H1 (cell line): Measurements from ENCODE around the gene LMNTD2. TPM values are rescaled to one million over a fixed set of nuclear protein-coding genes. Genes with fewer than 3 reads are reported as not detected.

Source experiments
- CTCF ChIA-PET: fragments of 300-600 bp; sonication (Branson Sonifier 250); formaldehyde crosslinking; loops from one replicate; lab custom pipeline; 2021; ENCODE audit not compliant: partially characterized antibody; lab: Charles Lee
- POLR2A ChIA-PET: fragments of 300-600 bp; sonication (Branson Sonifier 250); formaldehyde crosslinking; loops from one replicate; lab custom pipeline; 2021; ENCODE audit warnings: inconsistent platforms; ENCODE audit not compliant: partially characterized antibody; lab: Charles Lee
- DNase-seq, 2 experiments: peaks; one replicate each; pipeline versions ENCODE4 v3.0.0 to v3.0.0-alpha.2; 2010 to 2022; ENCODE audit warnings: low spot score in 2 of 2, low read depth in 1 of 2, mixed read lengths in 1 of 2
- FAIRE-seq: peaks from 2 replicates; lab custom pipeline; 2011; peaks lifted over from hg19 to GRCh38; lab: Jason Lieb, UNC
- H2AFZ ChIP-seq: 2 replicates; pipeline ENCODE4 v1.8.1; 2012; ENCODE audit warnings: low read length, inconsistent platforms
- H2AK5ac ChIP-seq: 2 replicates; pipeline ENCODE4 v1.6.1; 2013; ENCODE audit warnings: low read depth, low read length
- H2BK120ac ChIP-seq: replicated peaks from 2 replicates; pipeline ENCODE3; 2013; ENCODE audit warnings: low read depth, low read length, inconsistent platforms
- H2BK12ac ChIP-seq: 2 replicates; pipeline ENCODE4 v1.6.1; 2013; ENCODE audit warnings: low read depth, low read length
- H2BK15ac ChIP-seq: 2 replicates; pipeline ENCODE4 v1.6.1; 2013; ENCODE audit warnings: low read length
- H2BK20ac ChIP-seq: 2 replicates; pipeline ENCODE4 v1.6.1; 2013; ENCODE audit warnings: low read length
- H2BK5ac ChIP-seq: 2 replicates; pipeline ENCODE4 v1.6.1; 2013; ENCODE audit warnings: low read depth, low read length
- H3K14ac ChIP-seq: 2 replicates; pipeline ENCODE4 v1.6.1; 2013; ENCODE audit warnings: inconsistent platforms; ENCODE audit not compliant: insufficient read length
- H3K18ac ChIP-seq: 2 replicates; pipeline ENCODE4 v1.6.1; 2013; ENCODE audit warnings: low read length; ENCODE audit errors: extremely low read depth
- H3K23ac ChIP-seq: 2 replicates; pipeline ENCODE4 v1.6.1; 2013; ENCODE audit warnings: inconsistent platforms; ENCODE audit not compliant: insufficient read length
- H3K23me2 ChIP-seq: 2 replicates; pipeline ENCODE4 v1.6.1; 2013; ENCODE audit warnings: low read depth, low read length
- H3K27ac ChIP-seq: 2 replicates; pipeline ENCODE4 v1.6.1; 2011; ENCODE audit warnings: low read depth, low read length, inconsistent platforms
- H3K27me3 ChIP-seq, 4 experiments: replicated peaks in 1 of 4; 1 replicate in 1 of 4; 2 replicates in 3 of 4; pipeline versions ENCODE4 v1.6.1 to v1.8.1; 2011 to 2013; ENCODE audit warnings: low read length in 3 of 4, mild to moderate bottlenecking in 3 of 4, inconsistent platforms in 2 of 4, mixed read lengths in 2 of 4, moderate library complexity in 1 of 4; ENCODE audit not compliant: control insufficient read depth in 3 of 4, insufficient read depth in 3 of 4; ENCODE audit errors: extremely low read depth in 1 of 4
- H3K36me3 ChIP-seq, 4 experiments: 2 replicates each; pipeline versions ENCODE4 v1.6.1 to v1.8.1; 2011 to 2013; ENCODE audit warnings: mild to moderate bottlenecking in 4 of 4, low read length in 3 of 4, moderate library complexity in 2 of 4, control low read depth in 1 of 4, inconsistent platforms in 1 of 4; ENCODE audit not compliant: insufficient read depth in 4 of 4, control insufficient read depth in 2 of 4
- H3K4ac ChIP-seq: replicated peaks from 2 replicates; pipeline ENCODE3; 2013; ENCODE audit warnings: low read length, low read depth, mixed read lengths, inconsistent platforms; ENCODE audit not compliant: insufficient read length
- H3K4me1 ChIP-seq, 4 experiments: replicated peaks in 1 of 4; 1 replicate in 1 of 4; 2 replicates in 3 of 4; pipeline versions ENCODE4 v1.6.1 to v1.8.1; 2011 to 2013; ENCODE audit warnings: low read length in 3 of 4, inconsistent platforms in 2 of 4, mixed read lengths in 1 of 4; ENCODE audit not compliant: insufficient read depth in 4 of 4, control insufficient read depth in 3 of 4
- H3K4me2 ChIP-seq, 2 experiments: 2 replicates each; pipeline versions ENCODE4 v1.6.1 to v1.8.1; 2011 to 2013; ENCODE audit warnings: low read depth in 2 of 2, low read length in 2 of 2, control low read depth in 1 of 2, inconsistent platforms in 1 of 2, mild to moderate bottlenecking in 1 of 2; ENCODE audit not compliant: insufficient read depth in 1 of 2
- H3K4me3 ChIP-seq, 4 experiments: fragments of 200-600, 300-600 bp in 1 of 4; sonication (generic), shearing (Covaris generic), sonication (Bioruptor Twin) in 1 of 4; 2 replicates each; pipeline versions ENCODE4 v1.5.1 to v1.8.1; 2011 to 2016; ENCODE audit warnings: low read length in 4 of 4, low read depth in 3 of 4, control low read depth in 2 of 4, inconsistent platforms in 2 of 4, mild to moderate bottlenecking in 2 of 4, mixed read lengths in 1 of 4, moderate library complexity in 1 of 4; ENCODE audit not compliant: insufficient read depth in 2 of 4; ENCODE audit errors: extremely low read depth in 1 of 4
- H3K56ac ChIP-seq: replicated peaks from 2 replicates; pipeline ENCODE3; 2013; ENCODE audit warnings: low read depth, mild to moderate bottlenecking, mixed read lengths, low read length, inconsistent platforms; ENCODE audit not compliant: insufficient read length
- H3K79me1 ChIP-seq: 2 replicates; pipeline ENCODE4 v1.6.1; 2013; ENCODE audit warnings: low read depth, low read length, control low read depth
- H3K79me2 ChIP-seq, 2 experiments: 2 replicates each; pipeline versions ENCODE4 v1.6.1 to v1.8.1; 2012 to 2013; ENCODE audit warnings: low read length in 2 of 2, mild to moderate bottlenecking in 2 of 2, inconsistent platforms in 1 of 2; ENCODE audit not compliant: insufficient read depth in 2 of 2, control insufficient read depth in 1 of 2
- H3K9ac ChIP-seq, 4 experiments: replicated peaks in 1 of 4; 1 replicate in 1 of 4; 2 replicates in 3 of 4; pipeline versions ENCODE4 v1.6.1 to v1.8.1; 2011 to 2013; ENCODE audit warnings: low read depth in 3 of 4, low read length in 3 of 4, control low read depth in 2 of 4, mild to moderate bottlenecking in 2 of 4, moderate library complexity in 2 of 4, inconsistent platforms in 1 of 4; ENCODE audit errors: extremely low read depth in 1 of 4
- H3K9me3 ChIP-seq, 2 experiments: 2 replicates each; pipeline versions ENCODE4 v1.6.1 to v1.8.1; 2012 to 2013; ENCODE audit warnings: mild to moderate bottlenecking in 2 of 2, moderate library complexity in 2 of 2, control low read depth in 1 of 2, inconsistent platforms in 1 of 2, low read depth in 1 of 2, low read length in 1 of 2, mixed read lengths in 1 of 2; ENCODE audit not compliant: insufficient read depth in 2 of 2
- H4K20me1 ChIP-seq, 2 experiments: replicated peaks in 1 of 2; 2 replicates each; pipeline versions ENCODE3 to v1.8.1; 2011 to 2013; ENCODE audit warnings: inconsistent platforms in 2 of 2, low read length in 2 of 2, mild to moderate bottlenecking in 1 of 2; ENCODE audit not compliant: insufficient read depth in 2 of 2, control insufficient read depth in 1 of 2
- H4K5ac ChIP-seq: 2 replicates; pipeline ENCODE4 v1.6.1; 2013; ENCODE audit warnings: low read length, low read depth, mixed read lengths, inconsistent platforms; ENCODE audit not compliant: insufficient read length
- H4K8ac ChIP-seq: 2 replicates; pipeline ENCODE4 v1.8.0; 2013; ENCODE audit warnings: mild to moderate bottlenecking, moderate library complexity, low read length, inconsistent platforms; ENCODE audit not compliant: insufficient read depth; ENCODE audit errors: extremely low read depth
- H4K91ac ChIP-seq: replicated peaks from 2 replicates; pipeline ENCODE3; 2013; ENCODE audit warnings: low read length, mixed read lengths, inconsistent platforms; ENCODE audit not compliant: insufficient read length
- CBX5 ChIP-seq: fragments of 300-800, 300-1000 bp; sonication (generic); IDR thresholded peaks from 2 replicates; pipeline ENCODE4 v1.7.1; 2016; ENCODE audit warnings: antibody characterized with exemption, low read length, low read depth
- EP300 ChIP-seq, 2 experiments: IDR thresholded peaks; 1 replicate in 1 of 2; 2 replicates in 1 of 2; pipeline ENCODE4 v1.6.1; 2011 to 2012; ENCODE audit warnings: low read depth in 2 of 2, low read length in 2 of 2, mild to moderate bottlenecking in 2 of 2, borderline replicate concordance in 1 of 2, inconsistent platforms in 1 of 2, moderate library complexity in 1 of 2
- FOSL1 ChIP-seq: IDR thresholded peaks from 2 replicates; pipeline ENCODE4 v1.6.1; 2011; ENCODE audit warnings: mild to moderate bottlenecking, low read depth, low read length, moderate library complexity; ENCODE audit not compliant: insufficient read depth
- MAFK ChIP-seq: IDR thresholded peaks from 2 replicates; pipeline ENCODE4 v1.6.1; 2012; ENCODE audit warnings: low read depth, mild to moderate bottlenecking, improper control_type of control experiment, low read length
- MAX ChIP-seq: IDR thresholded peaks from 2 replicates; pipeline ENCODE4 v1.6.1; 2012; ENCODE audit warnings: inconsistent platforms
- RAD21 ChIP-seq, 2 experiments: IDR thresholded peaks in 1 of 2; conservative IDR thresholded peaks in 1 of 2; 2 replicates each; pipeline ENCODE4 v1.6.1; 2011; ENCODE audit warnings: low read depth in 2 of 2, low read length in 2 of 2, improper control_type of control experiment in 1 of 2, inconsistent platforms in 1 of 2, mild to moderate bottlenecking in 1 of 2, moderate library complexity in 1 of 2
- RBBP5 ChIP-seq: IDR thresholded peaks from 2 replicates; pipeline ENCODE4 v1.7.1; 2012; ENCODE audit warnings: low read depth, mild to moderate bottlenecking, inconsistent platforms, low read length, moderate library complexity, borderline replicate concordance
- RFX5 ChIP-seq: IDR thresholded peaks from 2 replicates; pipeline ENCODE4 v1.6.1; 2011; ENCODE audit warnings: low read depth, low read length, improper control_type of control experiment, borderline replicate concordance
- SP1 ChIP-seq: IDR thresholded peaks from 2 replicates; pipeline ENCODE4 v1.6.1; 2011; ENCODE audit warnings: low read depth, low read length
- SRF ChIP-seq: IDR thresholded peaks from 2 replicates; pipeline ENCODE4 v1.6.1; 2011; ENCODE audit warnings: mild to moderate bottlenecking, low read depth, low read length, moderate library complexity
- USF2 ChIP-seq: IDR thresholded peaks from 2 replicates; pipeline ENCODE4 v1.6.1; 2011; ENCODE audit warnings: low read length, improper control_type of control experiment
- WGBS, 2 experiments: shearing (Covaris generic) in 1 of 2; methylation state at CpG; one replicate each; pipeline versions ENCODE4 v1.1.6 to v1.1.7; 2013 to 2015; ENCODE audit warnings: low lambda C conversion rate in 2 of 2, mixed read lengths in 2 of 2, inconsistent platforms in 1 of 2, low coverage in 1 of 2, missing lambda C conversion rate in 1 of 2; ENCODE audit not compliant: insufficient replicate concordance in 2 of 2, insufficient coverage in 1 of 2, insufficient read length in 1 of 2; ENCODE audit errors: extremely low coverage in 1 of 2, missing lambda C conversion rate in 1 of 2; 5-methylcytosine and 5-hydroxymethylcytosine counted together
- polyA plus RNA-seq, 7 experiments: library from polyadenylated mRNA; depleted of rRNA in 3 of 7; stranded (reverse) in 5 of 7; unstranded in 2 of 7; fragments of >200 nt in 5 of 7; fragments of 200-250 nt in 2 of 7; gene quantifications; 1 replicate in 5 of 7; 2 replicates in 1 of 7; 4 replicates in 1 of 7; pipeline versions ENCODE4 v1.2.1 to v1.2.3, GENCODE V29; 2011 to 2013; ENCODE audit warnings: missing spikeins in 2 of 7, mixed read lengths in 2 of 7
- total RNA-seq: library from RNA; stranded (reverse); fragmentation: NEBNext Ultra II Directional; extraction: Animal tissue kit (Norgen Biotek cat#: 25700); gene quantifications from 2 replicates; pipeline ENCODE4 v1.2.1, GENCODE V29; 2021

Gene LMNTD2
- total and polyA plus RNA-seq, 2 of the 8 experiments (the other 6 are each of a cell fraction or from before 2014, with no cell fraction given): 1.6 to 3.1 TPM

GRCh38 chr11:596374-596773, 35.8 kb upstream of the LMNTD2 start:
- no peak overlapping the region for H2BK5ac ChIP-seq
- no peak overlapping the region for H2BK12ac ChIP-seq
- no peak overlapping the region for H2BK20ac ChIP-seq
- DNase-seq: no peak
- CTCF ChIA-PET: interaction anchor here (0.7 to 2.4 kb wide), 9 partner anchors 12 to 167 kb away, joined by 3 to 8 read pairs (median 3); partner anchors contain the start of gene SCT
- H4K20me1 ChIP-seq: peaks cover 5 to 6% of the 10 kb centered on the region in 2 experiments
- POLR2A ChIA-PET: interaction anchor here (0.7 kb wide), 1 partner anchor 15 kb away, joined by 3 read pairs; no protein-coding TSS in a partner anchor
- H4K8ac ChIP-seq: no peak overlapping the region
- H2AFZ ChIP-seq: no peak overlapping the region
- no peak overlapping the region for H3K4me3 ChIP-seq
- H3K4me1 ChIP-seq: no peaks in the 10 kb centered on the region
- no peaks in the 10 kb centered on the region; a peak in 1 of 4 replicates for H3K79me2 ChIP-seq
- no peak overlapping the region for H3K14ac ChIP-seq
- no peak overlapping the region for H2BK15ac ChIP-seq
- H3K56ac ChIP-seq: no peak overlapping the region
- no peaks in the 10 kb centered on the region for H3K9me3 ChIP-seq
- no peak overlapping the region for H2AK5ac ChIP-seq
- TF ChIP-seq MAX (no peak), MAFK (no peak), SRF (no peak), RBBP5 (no peak), FOSL1 (no peak), EP300 (IDR thresholded peaks at IDR 0.05; ENCODE audit: borderline replicate concordance in 1 of 2, low read depth in 2 of 2, low read length in 2 of 2) (no peak), SP1 (no peak), CBX5 (no peak), RAD21 (IDR thresholded peaks at IDR 0.05 in 1 of 2, conservative IDR thresholded peaks at IDR 0.05 in 1 of 2; ENCODE audit: low read depth in 2 of 2, low read length in 2 of 2) (no peak), RFX5 (no peak), USF2 (no peak)
- FAIRE-seq: no peak
- no peak overlapping the region for H3K4ac ChIP-seq
- H3K27me3 ChIP-seq: no peaks in the 10 kb centered on the region
- H3K36me3 ChIP-seq: peaks cover 20 to 62% (median 50%) of the 10 kb centered on the region in 4 experiments
- no peak overlapping the region for H2BK120ac ChIP-seq
- no peak overlapping the region for H4K91ac ChIP-seq
- no peak overlapping the region for H3K23ac ChIP-seq
- H3K23me2 ChIP-seq: no peaks in the 10 kb centered on the region
- H3K4me2 ChIP-seq: no peak overlapping the region
- no peak overlapping the region for H3K27ac ChIP-seq
- H3K18ac ChIP-seq: no peak overlapping the region
- WGBS, 2 experiments: 98% methylated on average over 9 of the region's 10 CpGs; no CpG with 5 or more reads in 1 of the 2 experiments
- no peak overlapping the region for H3K9ac ChIP-seq
- H3K79me1 ChIP-seq: peaks cover 4% of the 10 kb centered on the region; the same call in 1 of the 2 replicates
- no peak overlapping the region for H4K5ac ChIP-seq
